Testis (tissue), 2 donors: ENCODE data around the gene LRRC45.

Experiments used
- CTCF ChIP-seq, 3 experiments: fragments of 450-650 bp in 2 of 3; fragments of 200-600 bp in 1 of 3; sonication (generic) in 1 of 3; IDR thresholded peaks; one replicate each; pipeline ENCODE4 v1.5.1; 2016 to 2019; ENCODE audit warnings: antibody characterized with exemption in 3 of 3, mild to moderate bottlenecking in 2 of 3, moderate library complexity in 1 of 3
- POLR2A ChIP-seq: fragments of 450-650 bp; IDR thresholded peaks from one replicate; pipeline ENCODE4 v1.6.1; 2017; ENCODE audit warnings: antibody characterized with exemption, mild to moderate bottlenecking, moderate library complexity

GRCh38 chr17:82003411-82004381 is 19.4 kb upstream of the LRRC45 start:
- TF ChIP-seq CTCF (IDR thresholded peaks at IDR 0.05) (no peak), POLR2A (no peak)
